ENCODE results near the gene NUDCD3. TPM values are rescaled to one million over a fixed set of nuclear protein-coding genes. Genes with fewer than 3 reads are reported as not detected.

The NUDCD3 gene
- total RNA-seq, 1 experiment from 2014 or later, result 117 TPM

- ChIA-PET CTCF (interaction anchor here (0.7 kb wide), 1 partner anchor 94 kb away, joined by 5 read pairs; no protein-coding TSS in a partner anchor), POLR2A (interaction anchor here (0.7 kb wide), 1 partner anchor 383 kb away, joined by 4 read pairs; no protein-coding TSS in a partner anchor)
- no peak overlapping the region for H3K4me3 ChIP-seq (ENCODE audit: low read depth in 2 of 2, low read length in 2 of 2)
- ATAC-seq (no peak), DNase-seq (ENCODE audit: low read depth, low spot score) (no peak)
- H3K27ac ChIP-seq (ENCODE audit: low read length), result no peak overlapping the region
- BruUV-seq (replicated peaks), result no TSS peak
- H3K9me3 ChIP-seq (ENCODE audit: control insufficient read depth, insufficient read depth, low read depth, low read length), result no peaks in the 10 kb centered on the region
- H3K4me1 ChIP-seq (ENCODE audit: control insufficient read depth, insufficient read depth, low read length), result no peaks in the 10 kb centered on the region
- no peak for TF ChIP-seq SIN3A (IDR thresholded peaks at IDR 0.05; ENCODE audit: borderline replicate concordance, insufficient read depth, low read depth, low read length)
- TF ChIP-seq CTCF (IDR thresholded peaks at IDR 0.05), result no peak
- TF ChIP-seq REST (IDR thresholded peaks at IDR 0.05; ENCODE audit: insufficient read depth in 1 of 2, low read depth in 2 of 2, low read length in 1 of 2), result no peak
- no peak for TF ChIP-seq POLR2AphosphoS5 (IDR thresholded peaks at IDR 0.05; ENCODE audit: low read depth, low read length)
- no peak for TF ChIP-seq TCF7L2 (IDR thresholded peaks at IDR 0.05; ENCODE audit: low read depth, low read length)
- peaks cover 13% of the 10 kb centered on the region for H3K36me3 ChIP-seq (ENCODE audit: control insufficient read depth, insufficient read depth, low read length)
- in situ Hi-C loops (cut with HindIII; ENCODE audit: low pct_unique_long_range_greater_than_20kb, low sequenced_read_pairs) (no loop called here), intact Hi-C loops (cut with micrococcal nuclease; ENCODE audit: unreplicated experiment) (no loop called here)
- H3K27me3 ChIP-seq (ENCODE audit: control insufficient read depth, insufficient read depth, low read length), result no peaks in the 10 kb centered on the region
These were observed 23.3 kb downstream of the NUDCD3 start for GRCh38 chr7:44467217-44467548.

- Histone ChIP-seq H3K4me3 (ENCODE audit: low read depth in 2 of 2, low read length in 2 of 2) (no peak overlapping the region), H3K4me1 (ENCODE audit: control insufficient read depth, insufficient read depth, low read length) (no peaks in the 10 kb centered on the region), H3K9me3 (ENCODE audit: control insufficient read depth, insufficient read depth, low read depth, low read length) (no peaks in the 10 kb centered on the region), H3K27ac (ENCODE audit: low read length) (no peak overlapping the region), H3K27me3 (ENCODE audit: control insufficient read depth, insufficient read depth, low read length) (no peaks in the 10 kb centered on the region), H3K36me3 (ENCODE audit: control insufficient read depth, insufficient read depth, low read length) (peaks cover 13% of the 10 kb centered on the region)
- no TSS peak for BruUV-seq (replicated peaks)
- ChIA-PET POLR2A (interaction anchor here (0.7 kb wide), 1 partner anchor 383 kb away, joined by 4 read pairs; no protein-coding TSS in a partner anchor), CTCF (interaction anchor here (0.7 kb wide), 1 partner anchor 94 kb away, joined by 5 read pairs; no protein-coding TSS in a partner anchor)
- in situ Hi-C loops (cut with HindIII; ENCODE audit: low pct_unique_long_range_greater_than_20kb, low sequenced_read_pairs), result no loop called here
- DNase-seq (ENCODE audit: low read depth, low spot score) (no peak), ATAC-seq (no peak)
- TF ChIP-seq CTCF (IDR thresholded peaks at IDR 0.05), result no peak
- no peak for TF ChIP-seq TCF7L2 (IDR thresholded peaks at IDR 0.05; ENCODE audit: low read depth, low read length)
- no peak for TF ChIP-seq REST (IDR thresholded peaks at IDR 0.05; ENCODE audit: insufficient read depth in 1 of 2, low read depth in 2 of 2, low read length in 1 of 2)
- TF ChIP-seq POLR2AphosphoS5 (IDR thresholded peaks at IDR 0.05; ENCODE audit: low read depth, low read length), result no peak
- no peak for TF ChIP-seq SIN3A (IDR thresholded peaks at IDR 0.05; ENCODE audit: borderline replicate concordance, insufficient read depth, low read depth, low read length)
- intact Hi-C loops (cut with micrococcal nuclease; ENCODE audit: unreplicated experiment), result no loop called here
These were observed 23.9 kb downstream of the NUDCD3 start for GRCh38 chr7:44466300-44467216.
